Sigmoid colon (tissue), 7 donors: ENCODE data around the gene CLEC3A. TPM values are rescaled to one million over a fixed set of nuclear protein-coding genes. Genes with fewer than 3 reads are reported as not detected.
"Not testable (repeated sequence)": the region's sequence is repeated elsewhere in the genome, so short reads cannot be mapped to it uniquely, and the experiment has no call there.

ENCODE experiments used
- DNase-seq: peaks from one replicate; pipeline ENCODE4 v3.0.0-alpha.2; 2019
- H3K27ac ChIP-seq, 4 donors: fragments of 200-600 bp; sonication (generic); one replicate each; pipeline ENCODE4 v1.5.1; 2016 to 2019; ENCODE audit warnings: mild to moderate bottlenecking in 1 of 4
- H3K27me3 ChIP-seq, 3 donors: fragments of 200-600 bp; sonication (generic); one replicate each; pipeline ENCODE4 v1.5.1; 2019; ENCODE audit warnings: mild to moderate bottlenecking in 1 of 3
- H3K36me3 ChIP-seq, 4 donors: fragments of 200-600 bp; sonication (generic); one replicate each; pipeline ENCODE4 v1.5.1; 2016 to 2019
- H3K4me1 ChIP-seq, 4 donors: fragments of 200-600 bp; sonication (generic); one replicate each; pipeline ENCODE4 v1.5.1; 2017 to 2019
- H3K4me3 ChIP-seq, 4 donors: fragments of 200-600 bp; sonication (generic); one replicate each; pipeline ENCODE4 v1.5.1; 2017 to 2019; ENCODE audit warnings: mild to moderate bottlenecking in 2 of 4, moderate library complexity in 1 of 4
- H3K9me3 ChIP-seq, 4 donors: fragments of 200-600 bp in 3 of 4; sonication (generic) in 3 of 4; one replicate each; pipeline versions ENCODE4 v1.5.1 to v1.6.1; 2013 to 2019
- CTCF ChIP-seq, 4 experiments: fragments of 450-650 bp in 3 of 4; fragments of 200-600 bp in 1 of 4; IDR thresholded peaks; one replicate each; pipeline ENCODE4 v1.5.1; 2016 to 2019; ENCODE audit warnings: antibody characterized with exemption in 4 of 4, mild to moderate bottlenecking in 3 of 4, moderate library complexity in 2 of 4
- EP300 ChIP-seq, 4 donors: sonication (generic); formaldehyde crosslinking; IDR thresholded peaks; one replicate each; pipeline ENCODE4 v1.6.1; 2017; ENCODE audit warnings: antibody characterized with exemption in 4 of 4
- POLR2A ChIP-seq, 2 donors: fragments of 450-650 bp; IDR thresholded peaks; one replicate each; pipeline ENCODE4 v1.6.1; 2016; ENCODE audit warnings: antibody characterized with exemption in 2 of 2, mild to moderate bottlenecking in 2 of 2, moderate library complexity in 2 of 2
- POLR2AphosphoS5 ChIP-seq, 4 donors: sonication (generic); formaldehyde crosslinking; IDR thresholded peaks; one replicate each; pipeline ENCODE4 v1.6.1; 2017; ENCODE audit warnings: antibody characterized with exemption in 4 of 4
- WGBS, 2 donors: extraction: QIAGEN DNeasy Blood & Tissue Kit; methylation state at CpG; one replicate each; pipeline ENCODE4 v1.1.7; 2013; 5-methylcytosine and 5-hydroxymethylcytosine counted together
- intact Hi-C: fragments of 100-400 bp; cut with DNase I; formaldehyde crosslinking; loops from one replicate; pipeline ENCODE4 v1.15.1; 2023
- polyA plus RNA-seq, 3 donors: library from polyadenylated mRNA; stranded (reverse); fragments of 200-250 nt; gene quantifications; one replicate each; pipeline ENCODE4 v1.2.3, GENCODE V29; 2013
- total RNA-seq, 4 donors: library from RNA; depleted of rRNA; stranded (reverse); fragments of >200 nt; gene quantifications; one replicate each; pipeline ENCODE4 v1.1.0, GENCODE V29; 2016
- donor health status: healthy with polysubstance abuse.
- donor health status: Bipolar disorder and iron deficiency.
- donor health status: healthy.

CLEC3A gene
- total and polyA plus RNA-seq, 7 donors, result not detected

DNA sequence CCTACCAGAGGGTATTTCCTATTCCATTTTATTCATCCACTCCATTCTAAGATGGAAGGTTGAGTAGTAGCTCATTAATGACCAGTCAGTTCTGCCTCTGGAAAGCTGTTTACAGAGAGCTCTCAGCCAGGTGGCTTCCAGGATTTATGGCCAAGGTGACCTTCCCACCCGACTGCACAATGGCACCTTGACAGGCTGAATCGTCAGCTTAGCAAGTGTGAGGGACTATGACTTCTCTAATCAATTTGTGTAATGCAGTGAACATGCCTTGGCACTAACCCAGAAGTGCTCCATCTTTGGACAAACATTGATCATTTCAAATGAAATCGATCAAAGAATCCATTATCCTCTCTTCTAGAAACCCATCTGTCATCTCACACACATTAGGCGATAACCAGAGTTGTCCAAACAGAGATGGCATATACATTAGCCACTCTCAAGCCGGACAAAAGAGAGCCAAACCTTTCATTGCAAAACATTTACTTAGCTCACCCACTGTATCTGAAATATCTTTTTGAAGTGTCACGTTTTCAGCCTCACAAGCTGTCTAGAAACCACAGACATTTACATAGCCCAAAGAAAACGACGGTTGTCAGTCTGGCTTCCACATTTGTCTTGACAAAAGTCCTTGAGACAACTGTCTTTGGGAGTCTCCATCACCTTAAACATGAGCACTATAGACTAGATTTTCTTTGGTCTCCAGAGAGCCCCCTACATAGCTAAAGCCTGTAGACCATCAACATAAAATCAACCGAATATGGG, 35.6 kb downstream of the CLEC3A start:
- Histone ChIP-seq H3K27ac (no peak overlapping the region), H3K27me3 (no peaks in the 10 kb centered on the region), H3K36me3 (no peaks in the 10 kb centered on the region), H3K4me1 (no peaks in the 10 kb centered on the region), H3K4me3 (no peak overlapping the region), H3K9me3 (no peaks in the 10 kb centered on the region)
- intact Hi-C loops, result no loop called here
- TF ChIP-seq POLR2A (IDR thresholded peaks at IDR 0.05) (no peak), EP300 (IDR thresholded peaks at IDR 0.05) (no peak), POLR2AphosphoS5 (IDR thresholded peaks at IDR 0.05) (no peak), CTCF (IDR thresholded peaks at IDR 0.05) (no peak)
- no peak for DNase-seq
- WGBS, 2 donors, result 72 to 77% methylated on average over 9 of the region's 9 CpGs

- intact Hi-C loops, H3K4me3 ChIP-seq, H3K27me3 ChIP-seq, H3K4me1 ChIP-seq, H3K27ac ChIP-seq, DNase-seq, H3K36me3 ChIP-seq, H3K9me3 ChIP-seq: not testable (repeated sequence)
- WGBS, 2 donors, result 89% methylated on average over 25 of the region's 25 CpGs
Observed at GRCh38 chr16:78059806-78060205, 37.5 kb downstream of the CLEC3A start.

DNA sequence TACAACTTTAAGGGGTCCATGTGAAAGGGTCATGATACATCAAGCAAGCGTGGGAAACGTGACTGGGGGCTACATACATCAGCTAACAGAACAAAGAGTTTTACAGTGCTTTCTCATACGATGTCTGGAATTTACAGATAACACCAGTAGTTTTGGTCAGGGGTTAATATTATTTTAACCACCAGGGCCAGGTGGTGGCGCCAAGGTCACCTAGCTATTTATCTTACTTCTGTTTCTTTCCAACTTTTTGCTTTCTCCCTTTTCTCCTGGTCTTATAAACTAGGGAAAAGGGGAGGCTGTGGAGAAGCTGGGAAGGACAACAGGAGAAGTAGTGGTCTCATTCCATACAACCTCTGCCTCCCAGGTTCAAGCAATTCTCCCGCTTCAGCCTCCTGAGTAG, 37.9 kb downstream of the CLEC3A start:
- no peak for TF ChIP-seq CTCF (IDR thresholded peaks at IDR 0.05)
- no peak for TF ChIP-seq POLR2AphosphoS5 (IDR thresholded peaks at IDR 0.05)
- no peak for TF ChIP-seq EP300 (IDR thresholded peaks at IDR 0.05)
- no peak for TF ChIP-seq POLR2A (IDR thresholded peaks at IDR 0.05)
- 19 to 26% methylated on average over 5 of the region's 5 CpGs for WGBS, 2 donors
- DNase-seq, result no peak
- Histone ChIP-seq H3K4me1 (no peaks in the 10 kb centered on the region), H3K27ac (no peak overlapping the region), H3K4me3 (no peak overlapping the region), H3K36me3 (no peaks in the 10 kb centered on the region), H3K27me3 (no peaks in the 10 kb centered on the region), H3K9me3 (no peaks in the 10 kb centered on the region)
- intact Hi-C loops, result no loop called here

- Histone ChIP-seq H3K9me3 (no peaks in the 10 kb centered on the region), H3K27ac (no peak overlapping the region), H3K4me3 (no peak overlapping the region), H3K4me1 (no peaks in the 10 kb centered on the region), H3K27me3 (no peaks in the 10 kb centered on the region), H3K36me3 (no peaks in the 10 kb centered on the region)
- WGBS, 2 donors, result 29 to 64% methylated on average over 5 of the region's 5 CpGs
- DNase-seq, result no peak
- intact Hi-C loops, result no loop called here
- TF ChIP-seq CTCF (IDR thresholded peaks at IDR 0.05) (no peak), POLR2A (IDR thresholded peaks at IDR 0.05) (no peak), EP300 (IDR thresholded peaks at IDR 0.05) (no peak), POLR2AphosphoS5 (IDR thresholded peaks at IDR 0.05) (no peak)
Observed at GRCh38 chr16:78060809-78061208, 38.5 kb downstream of the CLEC3A start.

DNA sequence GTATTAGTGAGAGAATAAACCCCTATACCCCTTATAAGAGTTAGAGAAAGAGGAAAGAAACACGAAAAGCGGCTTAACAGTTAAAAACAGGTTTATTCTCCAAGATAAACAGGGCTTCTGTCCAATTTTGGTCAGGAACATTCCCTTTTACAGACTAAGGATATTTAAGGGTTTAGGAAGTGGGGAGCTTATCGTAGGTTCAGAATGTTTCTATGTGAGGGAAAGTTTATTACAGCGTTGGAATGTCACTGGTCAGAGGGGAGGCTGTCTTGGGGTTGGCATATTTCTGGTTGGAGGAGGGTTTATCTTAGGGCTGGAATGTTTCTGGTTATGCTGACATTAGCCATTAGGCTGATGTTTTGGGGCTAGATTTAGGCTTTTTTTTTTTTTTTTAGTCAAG, 43.0 kb downstream of the CLEC3A start:
- Histone ChIP-seq H3K27ac (no peak overlapping the region), H3K4me3 (no peak overlapping the region), H3K4me1 (no peaks in the 10 kb centered on the region), H3K9me3 (no peaks in the 10 kb centered on the region), H3K36me3 (no peaks in the 10 kb centered on the region), H3K27me3 (no peaks in the 10 kb centered on the region)
- TF ChIP-seq POLR2A (IDR thresholded peaks at IDR 0.05) (no peak), POLR2AphosphoS5 (IDR thresholded peaks at IDR 0.05) (no peak), EP300 (IDR thresholded peaks at IDR 0.05) (no peak), CTCF (IDR thresholded peaks at IDR 0.05) (no peak)
- DNase-seq, result no peak
- intact Hi-C loops, result no loop called here
- 60 to 61% methylated on average over 4 of the region's 4 CpGs for WGBS, 2 donors
